IMR-90 (cell line): Measurements from ENCODE around the gene TEC. TPM values are rescaled to one million over a fixed set of nuclear protein-coding genes. Genes with fewer than 3 reads are reported as not detected.

Experiments
- ATAC-seq: fragments of 200-7000 bp; cut with Tn5 transposase; 2 replicates; pipeline ENCODE4 v1.9.1; 2020; ENCODE audit warnings: low read depth, mild to moderate bottlenecking, moderate library complexity
- BruUV-seq: library from RNA; stranded (reverse); fragments of 400-500 nt; replicated peaks from 2 replicates; lab custom pipeline; 2021; lab: Mats Ljungman, UMichigan
- CTCF ChIA-PET: fragments of 300-600 bp; formaldehyde crosslinking; extraction: SDS; loops from one replicate; lab custom pipeline; 2021; ENCODE audit warnings: antibody characterized with exemption; lab: Yijun Ruan, JAX
- POLR2A ChIA-PET: fragments of 300-600 bp; sonication (Branson Sonifier 250); formaldehyde crosslinking; loops from one replicate; lab custom pipeline; 2022; ENCODE audit warnings: antibody characterized with exemption; ENCODE audit not compliant: unreplicated experiment; lab: Charles Lee
- DNase-seq: peaks from one replicate; pipeline ENCODE4 v3.0.0; 2013
- H2AFZ ChIP-seq: replicated peaks from 2 replicates; pipeline ENCODE3; 2013; ENCODE audit warnings: low read length, mild to moderate bottlenecking; ENCODE audit not compliant: poor library complexity
- H2AK5ac ChIP-seq: 2 replicates; pipeline ENCODE4 v1.6.1; 2013; ENCODE audit warnings: low read depth, low read length, inconsistent platforms
- H2AK9ac ChIP-seq: replicated peaks from 2 replicates; pipeline ENCODE3; 2013; ENCODE audit warnings: mild to moderate bottlenecking, low read depth, low read length, moderate library complexity; ENCODE audit not compliant: poor library complexity
- H2BK120ac ChIP-seq: 2 replicates; pipeline ENCODE4 v1.6.1; 2013; ENCODE audit warnings: low read depth, low read length, inconsistent platforms
- H2BK15ac ChIP-seq: 3 replicates; pipeline ENCODE4 v1.6.1; 2013; ENCODE audit warnings: low read depth, low read length, inconsistent platforms
- H2BK20ac ChIP-seq: 2 replicates; pipeline ENCODE4 v1.6.1; 2013; ENCODE audit warnings: low read depth, mild to moderate bottlenecking, inconsistent platforms, low read length, moderate library complexity
- H2BK5ac ChIP-seq: 2 replicates; pipeline ENCODE4 v1.6.1; 2013; ENCODE audit warnings: mild to moderate bottlenecking, low read depth, low read length, inconsistent platforms; ENCODE audit not compliant: poor library complexity, severe bottlenecking
- H3K14ac ChIP-seq: replicated peaks from 2 replicates; pipeline ENCODE4 v1.6.1; 2013; ENCODE audit warnings: low read depth, low read length, inconsistent platforms
- H3K18ac ChIP-seq: 2 replicates; pipeline ENCODE4 v1.6.1; 2013; ENCODE audit warnings: low read depth, low read length, control low read depth
- H3K23ac ChIP-seq: 2 replicates; pipeline ENCODE4 v1.6.1; 2013; ENCODE audit warnings: low read depth, low read length, inconsistent platforms
- H3K27ac ChIP-seq: 2 replicates; pipeline ENCODE4 v1.5.1; 2013; ENCODE audit warnings: mild to moderate bottlenecking, control low read depth, low read length; ENCODE audit not compliant: insufficient read depth
- H3K27me3 ChIP-seq: 2 replicates; pipeline ENCODE4 v1.6.1; 2013; ENCODE audit warnings: low read length; ENCODE audit not compliant: control insufficient read depth, insufficient read depth
- H3K36me3 ChIP-seq: 2 replicates; pipeline ENCODE4 v1.6.1; 2013; ENCODE audit warnings: low read length, mixed read lengths; ENCODE audit not compliant: control insufficient read depth, insufficient read depth
- H3K4ac ChIP-seq: 2 replicates; pipeline ENCODE4 v1.6.1; 2013; ENCODE audit warnings: low read depth, low read length, inconsistent platforms
- H3K4me1 ChIP-seq: 2 replicates; pipeline ENCODE4 v1.6.1; 2013; ENCODE audit warnings: low read length, mixed read lengths; ENCODE audit not compliant: control insufficient read depth, insufficient read depth
- H3K4me2 ChIP-seq: 2 replicates; pipeline ENCODE4 v1.6.1; 2013; ENCODE audit warnings: low read depth, mild to moderate bottlenecking, control low read depth, low read length, moderate library complexity
- H3K4me3 ChIP-seq: 2 replicates; pipeline ENCODE4 v1.5.1; 2013; ENCODE audit warnings: low read depth, mild to moderate bottlenecking, control low read depth, low read length, moderate library complexity; ENCODE audit not compliant: insufficient read depth
- H3K56ac ChIP-seq: 2 replicates; pipeline ENCODE4 v1.6.1; 2013; ENCODE audit warnings: low read length, inconsistent platforms; ENCODE audit not compliant: insufficient read depth; ENCODE audit errors: extremely low read depth
- H3K79me1 ChIP-seq, 2 experiments: 2 replicates each; pipeline ENCODE4 v1.6.1; 2013; ENCODE audit warnings: low read length in 2 of 2, inconsistent platforms in 1 of 2, low read depth in 1 of 2
- H3K9ac ChIP-seq: 2 replicates; pipeline ENCODE4 v1.6.1; 2013; ENCODE audit warnings: low read depth, low read length, control low read depth
- H3K9me1 ChIP-seq: 2 replicates; pipeline ENCODE4 v1.6.1; 2013; ENCODE audit warnings: low read length, inconsistent platforms; ENCODE audit not compliant: insufficient read depth
- H3K9me3 ChIP-seq: 2 replicates; pipeline ENCODE4 v1.6.1; 2013; ENCODE audit warnings: low read length; ENCODE audit not compliant: control insufficient read depth, insufficient read depth
- H4K20me1 ChIP-seq: 2 replicates; pipeline ENCODE4 v1.6.1; 2013; ENCODE audit warnings: low read length, inconsistent platforms; ENCODE audit not compliant: insufficient read depth
- H4K5ac ChIP-seq: 2 replicates; pipeline ENCODE4 v1.6.1; 2013; ENCODE audit warnings: mild to moderate bottlenecking, low read depth, low read length, control low read depth
- H4K8ac ChIP-seq, 2 experiments: 2 replicates each; pipeline ENCODE4 v1.6.1; 2013; ENCODE audit warnings: low read depth in 2 of 2, low read length in 2 of 2, control low read depth in 1 of 2, inconsistent platforms in 1 of 2
- H4K91ac ChIP-seq: 2 replicates; pipeline ENCODE4 v1.6.1; 2013; ENCODE audit warnings: low read depth, low read length, inconsistent platforms; ENCODE audit not compliant: insufficient read depth
- RFX5 ChIP-seq: IDR thresholded peaks from 2 replicates; pipeline ENCODE4 v1.8.0; 2012; ENCODE audit warnings: low read depth, mild to moderate bottlenecking, low read length, moderate library complexity
- WGBS, 2 experiments: methylation state at CpG; one replicate each; pipeline versions ENCODE4 v1.1.5 to v1.1.7; 2013; ENCODE audit warnings: missing lambda C conversion rate in 2 of 2; ENCODE audit not compliant: insufficient read length in 1 of 2; ENCODE audit errors: extremely low coverage in 2 of 2; 5-methylcytosine and 5-hydroxymethylcytosine counted together
- dilution Hi-C: fragments of 300-500 bp; cut with HindIII; formaldehyde crosslinking; loops from one replicate; pipeline ENCODE4 v1.14.3; 2018; ENCODE audit warnings: low sequenced_read_pairs; ENCODE audit not compliant: unreplicated experiment
- in situ Hi-C: fragments of 300-500 bp; cut with MboI; formaldehyde crosslinking; loops from 3 replicates; pipeline ENCODE4 v1.14.3; 2019; ENCODE audit warnings: low sequenced_read_pairs, inconsistent platforms, mixed read lengths
- intact Hi-C: fragments of 100-400 bp; cut with micrococcal nuclease; formaldehyde crosslinking; loops from 2 replicates; pipeline ENCODE4 v1.10.0; 2022
- polyA plus RNA-seq, 3 experiments: library from polyadenylated mRNA; depleted of rRNA; stranded (reverse); fragments of >200 nt; gene quantifications; 2 replicates each; pipeline ENCODE4 v1.2.3, GENCODE V29; 2012; ENCODE audit warnings: low replicate concordance in 1 of 3
- total RNA-seq: library from RNA; depleted of rRNA; stranded (reverse); fragments of >200 nt; gene quantifications from 2 replicates; pipeline ENCODE4 v1.2.3, GENCODE V29; 2012

The TEC gene
- total and polyA plus RNA-seq, 2 of the 4 experiments (the other 2 are of a cell fraction): 0.39 to 0.54 TPM

GRCh38 chr4:48235050-48235449 lies 34.6 kb downstream of the TEC start:
- H3K79me1 ChIP-seq: no peaks in the 10 kb centered on the region
- ATAC-seq (no peak), DNase-seq (no peak)
- H3K9ac ChIP-seq: no peak overlapping the region
- H2AK9ac ChIP-seq: no peak overlapping the region
- 100% methylated on average over 1 of the region's 1 CpG; no CpG with 5 or more reads in 1 of the 2 experiments for whole genome bisulfite sequencing, 2 experiments
- TF ChIP-seq RFX5: no peak
- no peak overlapping the region for H3K18ac ChIP-seq
- H2AFZ ChIP-seq: no peak overlapping the region
- H2BK5ac ChIP-seq: no peak overlapping the region
- BruUV-seq: no TSS peak
- H3K36me3 ChIP-seq: no peaks in the 10 kb centered on the region
- no peaks in the 10 kb centered on the region for H4K20me1 ChIP-seq
- no peak overlapping the region for H3K4me3 ChIP-seq
- H2BK120ac ChIP-seq: no peak overlapping the region
- H3K14ac ChIP-seq: no peak overlapping the region
- no peak overlapping the region for H4K91ac ChIP-seq
- no peak overlapping the region for H3K56ac ChIP-seq
- no peaks in the 10 kb centered on the region for H3K9me1 ChIP-seq
- no peak overlapping the region for H3K23ac ChIP-seq
- H3K27ac ChIP-seq: no peak overlapping the region
- dilution Hi-C loops (no loop called here), in situ Hi-C loops (no loop called here), intact Hi-C loops (no loop called here)
- no peak overlapping the region for H3K4me2 ChIP-seq
- H3K9me3 ChIP-seq: no peaks in the 10 kb centered on the region
- no peaks in the 10 kb centered on the region for H3K4me1 ChIP-seq
- POLR2A ChIA-PET: no interaction called here
- H4K5ac ChIP-seq: no peak overlapping the region
- no peak overlapping the region for H2AK5ac ChIP-seq
- no peak overlapping the region for H2BK15ac ChIP-seq
- no peak overlapping the region for H3K4ac ChIP-seq
- H2BK20ac ChIP-seq: no peak overlapping the region
- CTCF ChIA-PET: no interaction called here
- H3K27me3 ChIP-seq: no peaks in the 10 kb centered on the region
- no peak overlapping the region for H4K8ac ChIP-seq
